HTR-8/SVneo (cell line): Measurements from ENCODE around the gene STRN4.
"Not testable (repeated sequence)": the region's sequence is repeated elsewhere in the genome, so short reads cannot be mapped to it uniquely, and the experiment has no call there.

Experiments
- DNase-seq: peaks from one replicate; pipeline ENCODE4 v3.0.0; 2011; ENCODE audit warnings: low spot score, mixed read lengths; ENCODE audit not compliant: insufficient read length
- FAIRE-seq: peaks from 2 replicates; lab custom pipeline; 2011; peaks lifted over from hg19 to GRCh38; lab: Jason Lieb, UNC

STRN4 gene

GRCh38 chr19:46776927-46777911 lies 31.0 kb upstream of the STRN4 start:
- DNase-seq (no peak), FAIRE-seq (no peak)

- FAIRE-seq (no peak), DNase-seq (no peak)
Observed at GRCh38 chr19:46775642-46776258, 29.5 kb upstream of the STRN4 start.

- no peak for FAIRE-seq
- no peak for DNase-seq
Observed at GRCh38 chr19:46773018-46773399, 26.8 kb upstream of the STRN4 start.

GRCh38 chr19:46772170-46773017 lies 26.1 kb upstream of the STRN4 start:
- FAIRE-seq (no peak), DNase-seq (no peak)

GRCh38 chr19:46768746-46769145 lies 22.5 kb upstream of the STRN4 start:
- FAIRE-seq, DNase-seq: not testable (repeated sequence)

- DNase-seq, result no peak
Observed at GRCh38 chr19:46766569-46767317, 20.5 kb upstream of the STRN4 start.

GRCh38 chr19:46764817-46765291 lies 18.6 kb upstream of the STRN4 start:
- DNase-seq (no peak), FAIRE-seq (no peak)

More at GRCh38 chr19:46766569-46767317, 20.5 kb upstream of the STRN4 start:
- FAIRE-seq, result no peak

- FAIRE-seq (no peak), DNase-seq (no peak)
Observed at GRCh38 chr19:46762245-46762890, 16.1 kb upstream of the STRN4 start.

GRCh38 chr19:46761418-46761831 lies 15.2 kb upstream of the STRN4 start:
- no peak for FAIRE-seq
- no peak for DNase-seq

GRCh38 chr19:46760897-46761296 lies 14.6 kb upstream of the STRN4 start:
- not testable (repeated sequence) for DNase-seq, FAIRE-seq

GRCh38 chr19:46760363-46760762 lies 14.1 kb upstream of the STRN4 start:
- FAIRE-seq, result no peak
- DNase-seq, result no peak

GRCh38 chr19:46759817-46760333 lies 13.6 kb upstream of the STRN4 start:
- DNase-seq (no peak), FAIRE-seq (no peak)

GRCh38 chr19:46759206-46759605 lies 13.0 kb upstream of the STRN4 start:
- FAIRE-seq (no peak), DNase-seq (no peak)

GRCh38 chr19:46756544-46756888 lies 10.3 kb upstream of the STRN4 start:
- FAIRE-seq, result no peak

GRCh38 chr19:46755853-46756543 lies 9.7 kb upstream of the STRN4 start:
- DNase-seq (no peak), FAIRE-seq (no peak)

More at GRCh38 chr19:46756544-46756888, 10.3 kb upstream of the STRN4 start:
- no peak for DNase-seq

GRCh38 chr19:46755077-46755852 lies 9.0 kb upstream of the STRN4 start:
- FAIRE-seq, result no peak

GRCh38 chr19:46753420-46754155 lies 7.3 kb upstream of the STRN4 start:
- DNase-seq, result no peak
- FAIRE-seq, result no peak

More at GRCh38 chr19:46755077-46755852, 9.0 kb upstream of the STRN4 start:
- no peak for DNase-seq
